SK-N-SH treated with all-trans-retinoic acid at 6 μM for 48 hours (cell line): ENCODE results near the gene MRAS.

ENCODE experiments used
- ATAC-seq: fragments of 200-7000 bp; cut with Tn5 transposase; 3 replicates; pipeline ENCODE4 v1.9.1; 2020; ENCODE audit warnings: mild to moderate bottlenecking, moderate library complexity
- BACH2 ChIP-seq: fragments of 250-450 bp; sonication (Bioruptor Pico); IDR thresholded peaks from 2 replicates; pipeline ENCODE4 v1.9.0; 2021; ENCODE audit warnings: mild to moderate bottlenecking, borderline replicate concordance
- CREB5 ChIP-seq: fragments of 250-450 bp; sonication (Bioruptor Pico); IDR thresholded peaks from 2 replicates; pipeline ENCODE4 v1.5.1; 2020; ENCODE audit warnings: low read depth, mild to moderate bottlenecking, moderate library complexity
- CSDC2 ChIP-seq: fragments of 250-450 bp; sonication (Bioruptor Pico); IDR thresholded peaks from 2 replicates; pipeline ENCODE4 v1.5.0; 2020; ENCODE audit warnings: mild to moderate bottlenecking, moderate library complexity
- ESRRG ChIP-seq: fragments of 250-450 bp; sonication (Bioruptor Pico); IDR thresholded peaks from 2 replicates; pipeline ENCODE4 v1.6.1; 2021; ENCODE audit warnings: mild to moderate bottlenecking
- GLIS3 ChIP-seq: fragments of 250-450 bp; sonication (Bioruptor Pico); IDR thresholded peaks from 2 replicates; pipeline ENCODE4 v1.5.0; 2020; ENCODE audit warnings: mild to moderate bottlenecking, moderate library complexity
- ISL1 ChIP-seq: fragments of 250-450 bp; sonication (Bioruptor Pico); IDR thresholded peaks from 2 replicates; pipeline ENCODE4 v2.1.2; 2022; ENCODE audit warnings: mild to moderate bottlenecking, moderate library complexity
- PPARA ChIP-seq: fragments of 250-450 bp; sonication (Bioruptor Pico); IDR thresholded peaks from 2 replicates; pipeline ENCODE4 v1.5.0; 2020; ENCODE audit warnings: mild to moderate bottlenecking, borderline replicate concordance
- RARB ChIP-seq: fragments of 250-450 bp; sonication (Bioruptor Pico); IDR thresholded peaks from 2 replicates; pipeline ENCODE4 v1.8.0; 2021; ENCODE audit warnings: mild to moderate bottlenecking, moderate library complexity
- SNAI2 ChIP-seq: fragments of 250-450 bp; sonication (Bioruptor Pico); IDR thresholded peaks from 2 replicates; pipeline ENCODE4 v1.5.0; 2020; ENCODE audit warnings: mild to moderate bottlenecking, moderate library complexity
- TCF4 ChIP-seq: fragments of 250-450 bp; sonication (Bioruptor Pico); IDR thresholded peaks from 2 replicates; pipeline ENCODE4 v1.8.0; 2021; ENCODE audit warnings: mild to moderate bottlenecking, moderate library complexity, borderline replicate concordance
- TOX ChIP-seq: fragments of 250-450 bp; sonication (Bioruptor Pico); IDR thresholded peaks from 2 replicates; pipeline ENCODE4 v1.8.0; 2021; ENCODE audit warnings: mild to moderate bottlenecking, moderate library complexity, borderline replicate concordance
- ZC3H10 ChIP-seq: fragments of 250-450 bp; sonication (Bioruptor Pico); IDR thresholded peaks from 2 replicates; pipeline ENCODE4 v1.5.1; 2021; ENCODE audit warnings: mild to moderate bottlenecking, moderate library complexity
- ZFP30 ChIP-seq: fragments of 450-650 bp; formaldehyde crosslinking; IDR thresholded peaks from 2 replicates; pipeline ENCODE4 v1.5.0; 2022; ENCODE audit warnings: mild to moderate bottlenecking, moderate library complexity
- ZNF565 ChIP-seq: fragments of 450-650 bp; formaldehyde crosslinking; conservative IDR thresholded peaks from 2 replicates; pipeline ENCODE4 v1.5.0; 2020; ENCODE audit warnings: low read depth, mild to moderate bottlenecking, moderate library complexity
- ZNF70 ChIP-seq: fragments of 450-650 bp; formaldehyde crosslinking; IDR thresholded peaks from 2 replicates; pipeline ENCODE4 v1.5.0; 2020; ENCODE audit warnings: mild to moderate bottlenecking, moderate library complexity
- ZNF8 ChIP-seq: fragments of 450-650 bp; formaldehyde crosslinking; IDR thresholded peaks from 2 replicates; pipeline ENCODE4 v1.5.0; 2020; ENCODE audit warnings: mild to moderate bottlenecking, moderate library complexity
- TF ChIP-seq, protein P1 (sequence below): fragments of 250-450 bp; sonication (Bioruptor Pico); IDR thresholded peaks from 2 replicates; pipeline ENCODE4 v1.5.0; 2020; ENCODE audit warnings: mild to moderate bottlenecking, moderate library complexity
- TF ChIP-seq, protein P2 (sequence below): fragments of 250-450 bp; sonication (Bioruptor Pico); IDR thresholded peaks from 2 replicates; pipeline ENCODE4 v1.5.1; 2021; ENCODE audit warnings: mild to moderate bottlenecking, moderate library complexity
- TF ChIP-seq, protein P3 (sequence below): fragments of 250-450 bp; sonication (Bioruptor Pico); IDR thresholded peaks from 2 replicates; pipeline ENCODE4 v1.8.0; 2021; ENCODE audit warnings: low read depth, mild to moderate bottlenecking, moderate library complexity, borderline replicate concordance

MRAS gene

GRCh38 chr3:138448631-138449030 lies 100.3 kb downstream of the MRAS start:
- no peak for ATAC-seq
- TF ChIP-seq ZNF8 (CRISPR knock-in tag), result no peak
- TF ChIP-seq, protein P1, sequence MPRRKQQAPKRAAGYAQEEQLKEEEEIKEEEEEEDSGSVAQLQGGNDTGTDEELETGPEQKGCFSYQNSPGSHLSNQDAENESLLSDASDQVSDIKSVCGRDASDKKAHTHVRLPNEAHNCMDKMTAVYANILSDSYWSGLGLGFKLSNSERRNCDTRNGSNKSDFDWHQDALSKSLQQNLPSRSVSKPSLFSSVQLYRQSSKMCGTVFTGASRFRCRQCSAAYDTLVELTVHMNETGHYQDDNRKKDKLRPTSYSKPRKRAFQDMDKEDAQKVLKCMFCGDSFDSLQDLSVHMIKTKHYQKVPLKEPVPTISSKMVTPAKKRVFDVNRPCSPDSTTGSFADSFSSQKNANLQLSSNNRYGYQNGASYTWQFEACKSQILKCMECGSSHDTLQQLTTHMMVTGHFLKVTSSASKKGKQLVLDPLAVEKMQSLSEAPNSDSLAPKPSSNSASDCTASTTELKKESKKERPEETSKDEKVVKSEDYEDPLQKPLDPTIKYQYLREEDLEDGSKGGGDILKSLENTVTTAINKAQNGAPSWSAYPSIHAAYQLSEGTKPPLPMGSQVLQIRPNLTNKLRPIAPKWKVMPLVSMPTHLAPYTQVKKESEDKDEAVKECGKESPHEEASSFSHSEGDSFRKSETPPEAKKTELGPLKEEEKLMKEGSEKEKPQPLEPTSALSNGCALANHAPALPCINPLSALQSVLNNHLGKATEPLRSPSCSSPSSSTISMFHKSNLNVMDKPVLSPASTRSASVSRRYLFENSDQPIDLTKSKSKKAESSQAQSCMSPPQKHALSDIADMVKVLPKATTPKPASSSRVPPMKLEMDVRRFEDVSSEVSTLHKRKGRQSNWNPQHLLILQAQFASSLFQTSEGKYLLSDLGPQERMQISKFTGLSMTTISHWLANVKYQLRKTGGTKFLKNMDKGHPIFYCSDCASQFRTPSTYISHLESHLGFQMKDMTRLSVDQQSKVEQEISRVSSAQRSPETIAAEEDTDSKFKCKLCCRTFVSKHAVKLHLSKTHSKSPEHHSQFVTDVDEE (CRISPR knock-in tag), result no peak
- TF ChIP-seq CREB5 (CRISPR knock-in tag), result no peak
- no peak for TF ChIP-seq BACH2 (CRISPR knock-in tag)
- TF ChIP-seq GLIS3 (CRISPR knock-in tag), result no peak
- TF ChIP-seq, protein P2, sequence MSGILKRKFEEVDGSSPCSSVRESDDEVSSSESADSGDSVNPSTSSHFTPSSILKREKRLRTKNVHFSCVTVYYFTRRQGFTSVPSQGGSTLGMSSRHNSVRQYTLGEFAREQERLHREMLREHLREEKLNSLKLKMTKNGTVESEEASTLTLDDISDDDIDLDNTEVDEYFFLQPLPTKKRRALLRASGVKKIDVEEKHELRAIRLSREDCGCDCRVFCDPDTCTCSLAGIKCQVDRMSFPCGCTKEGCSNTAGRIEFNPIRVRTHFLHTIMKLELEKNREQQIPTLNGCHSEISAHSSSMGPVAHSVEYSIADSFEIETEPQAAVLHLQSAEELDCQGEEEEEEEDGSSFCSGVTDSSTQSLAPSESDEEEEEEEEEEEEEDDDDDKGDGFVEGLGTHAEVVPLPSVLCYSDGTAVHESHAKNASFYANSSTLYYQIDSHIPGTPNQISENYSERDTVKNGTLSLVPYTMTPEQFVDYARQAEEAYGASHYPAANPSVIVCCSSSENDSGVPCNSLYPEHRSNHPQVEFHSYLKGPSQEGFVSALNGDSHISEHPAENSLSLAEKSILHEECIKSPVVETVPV (CRISPR knock-in tag), result no peak
- no peak for TF ChIP-seq TOX (CRISPR knock-in tag)
- TF ChIP-seq CSDC2 (CRISPR knock-in tag), result no peak

DNA sequence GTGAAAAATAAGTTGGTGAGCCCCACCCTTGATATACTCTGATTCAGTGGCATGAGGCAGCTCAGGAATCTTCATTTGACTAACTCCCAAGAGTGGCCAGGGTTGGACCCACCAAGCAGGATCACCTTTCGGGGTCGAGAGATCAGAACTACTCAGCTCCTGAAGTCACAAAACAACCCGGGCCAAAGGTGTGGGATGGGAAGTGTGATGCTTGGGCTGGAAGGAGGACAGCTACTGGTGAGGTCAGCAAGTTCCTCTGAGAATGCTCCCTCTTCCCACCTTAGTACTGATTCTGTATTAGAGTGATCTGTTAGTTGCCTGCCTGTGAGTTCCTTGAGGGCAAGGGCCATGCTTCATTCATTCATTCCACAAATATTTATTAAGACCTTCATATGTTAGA lies 101.1 kb downstream of the MRAS start:
- no peak for TF ChIP-seq CSDC2 (CRISPR knock-in tag)
- TF ChIP-seq ESRRG (CRISPR knock-in tag), result no peak
- no peak for TF ChIP-seq PPARA (CRISPR knock-in tag)
- TF ChIP-seq, all 23 proteins: peak for 0
- ATAC-seq, result no peak

- TF ChIP-seq SNAI2 (no peak), ZNF70 (no peak), ZC3H10 (no peak), ZFP30 (no peak), CREB5 (CRISPR knock-in tag) (no peak), TCF4 (no peak), BACH2 (CRISPR knock-in tag) (no peak), GLIS3 (CRISPR knock-in tag) (no peak), RARB (no peak), ZNF565 (CRISPR knock-in tag) (no peak), PPARA (CRISPR knock-in tag) (no peak)
- TF ChIP-seq, protein P1 (CRISPR knock-in tag), result no peak
These were observed 101.8 kb downstream of the MRAS start for GRCh38 chr3:138450181-138450580.

DNA sequence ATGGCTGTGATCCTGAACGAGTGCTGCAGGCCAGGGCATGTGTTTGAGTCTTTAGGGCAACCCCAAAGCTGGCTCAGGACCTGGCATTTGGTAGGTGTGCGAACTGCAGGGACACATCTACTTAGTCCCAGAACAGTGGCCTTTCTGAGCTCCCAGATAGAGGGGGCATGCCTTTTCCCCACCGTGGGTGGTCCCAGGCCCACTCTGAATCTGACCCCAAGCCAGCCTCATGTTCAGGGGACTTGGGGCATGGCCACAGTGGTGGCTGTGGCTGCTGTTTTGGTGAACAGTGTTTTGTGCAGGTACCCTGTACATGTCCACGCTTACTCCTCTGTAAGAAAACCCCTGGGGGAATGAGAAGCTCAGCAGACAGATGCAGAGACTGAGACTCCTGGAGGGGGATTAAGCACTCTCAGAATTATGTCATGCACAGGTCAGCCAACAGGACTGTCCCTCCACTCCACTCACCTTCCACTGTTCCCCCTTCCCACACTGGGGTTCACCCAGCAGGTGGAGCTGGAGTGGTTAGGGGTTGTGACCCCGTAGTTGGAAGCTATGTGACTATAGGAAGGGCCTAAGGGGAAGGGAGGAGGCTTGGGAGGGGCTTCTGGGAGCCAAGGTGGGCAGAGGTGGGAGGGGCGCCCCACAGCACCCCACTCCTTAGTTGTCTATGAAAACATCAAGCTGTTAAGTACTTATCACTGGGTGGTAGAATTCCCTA lies 102.5 kb downstream of the MRAS start:
- no peak for ATAC-seq
- no peak for TF ChIP-seq CSDC2 (CRISPR knock-in tag)
- no peak for TF ChIP-seq ZFP30
- TF ChIP-seq RARB, result no peak
- no peak for TF ChIP-seq ISL1
- no peak for TF ChIP-seq CREB5 (CRISPR knock-in tag)
- TF ChIP-seq, protein P3, sequence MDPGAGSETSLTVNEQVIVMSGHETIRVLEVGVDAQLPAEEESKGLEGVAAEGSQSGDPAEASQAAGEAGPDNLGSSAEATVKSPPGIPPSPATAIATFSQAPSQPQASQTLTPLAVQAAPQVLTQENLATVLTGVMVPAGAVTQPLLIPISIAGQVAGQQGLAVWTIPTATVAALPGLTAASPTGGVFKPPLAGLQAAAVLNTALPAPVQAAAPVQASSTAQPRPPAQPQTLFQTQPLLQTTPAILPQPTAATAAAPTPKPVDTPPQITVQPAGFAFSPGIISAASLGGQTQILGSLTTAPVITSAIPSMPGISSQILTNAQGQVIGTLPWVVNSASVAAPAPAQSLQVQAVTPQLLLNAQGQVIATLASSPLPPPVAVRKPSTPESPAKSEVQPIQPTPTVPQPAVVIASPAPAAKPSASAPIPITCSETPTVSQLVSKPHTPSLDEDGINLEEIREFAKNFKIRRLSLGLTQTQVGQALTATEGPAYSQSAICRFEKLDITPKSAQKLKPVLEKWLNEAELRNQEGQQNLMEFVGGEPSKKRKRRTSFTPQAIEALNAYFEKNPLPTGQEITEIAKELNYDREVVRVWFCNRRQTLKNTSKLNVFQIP (CRISPR knock-in tag), result no peak
- TF ChIP-seq GLIS3 (CRISPR knock-in tag), result no peak
- TF ChIP-seq, protein P2 (CRISPR knock-in tag), result no peak
- TF ChIP-seq ZNF8 (CRISPR knock-in tag), result no peak
- no peak for TF ChIP-seq ZNF70
- no peak for TF ChIP-seq ESRRG (CRISPR knock-in tag)
- TF ChIP-seq ZC3H10, result no peak

More at GRCh38 chr3:138450181-138450580, 101.8 kb downstream of the MRAS start:
- no peak for ATAC-seq
